NCI-H82 treated with DMSO at 0.1 percent for 48 hours (cell line): ENCODE data around the gene KLHL26.
"Not testable (repeated sequence)": the region's sequence is repeated elsewhere in the genome, so short reads cannot be mapped to it uniquely, and the experiment has no call there.

Source experiments
- DNase-seq: peaks from one replicate; lab custom pipeline; 2025; ENCODE audit not compliant: unreplicated experiment; lab: John Stamatoyannopoulos, UW

Gene KLHL26, protein sequence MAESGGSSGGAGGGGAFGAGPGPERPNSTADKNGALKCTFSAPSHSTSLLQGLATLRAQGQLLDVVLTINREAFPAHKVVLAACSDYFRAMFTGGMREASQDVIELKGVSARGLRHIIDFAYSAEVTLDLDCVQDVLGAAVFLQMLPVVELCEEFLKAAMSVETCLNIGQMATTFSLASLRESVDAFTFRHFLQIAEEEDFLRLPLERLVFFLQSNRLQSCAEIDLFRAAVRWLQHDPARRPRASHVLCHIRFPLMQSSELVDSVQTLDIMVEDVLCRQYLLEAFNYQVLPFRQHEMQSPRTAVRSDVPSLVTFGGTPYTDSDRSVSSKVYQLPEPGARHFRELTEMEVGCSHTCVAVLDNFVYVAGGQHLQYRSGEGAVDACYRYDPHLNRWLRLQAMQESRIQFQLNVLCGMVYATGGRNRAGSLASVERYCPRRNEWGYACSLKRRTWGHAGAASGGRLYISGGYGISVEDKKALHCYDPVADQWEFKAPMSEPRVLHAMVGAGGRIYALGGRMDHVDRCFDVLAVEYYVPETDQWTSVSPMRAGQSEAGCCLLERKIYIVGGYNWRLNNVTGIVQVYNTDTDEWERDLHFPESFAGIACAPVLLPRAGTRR

DNA sequence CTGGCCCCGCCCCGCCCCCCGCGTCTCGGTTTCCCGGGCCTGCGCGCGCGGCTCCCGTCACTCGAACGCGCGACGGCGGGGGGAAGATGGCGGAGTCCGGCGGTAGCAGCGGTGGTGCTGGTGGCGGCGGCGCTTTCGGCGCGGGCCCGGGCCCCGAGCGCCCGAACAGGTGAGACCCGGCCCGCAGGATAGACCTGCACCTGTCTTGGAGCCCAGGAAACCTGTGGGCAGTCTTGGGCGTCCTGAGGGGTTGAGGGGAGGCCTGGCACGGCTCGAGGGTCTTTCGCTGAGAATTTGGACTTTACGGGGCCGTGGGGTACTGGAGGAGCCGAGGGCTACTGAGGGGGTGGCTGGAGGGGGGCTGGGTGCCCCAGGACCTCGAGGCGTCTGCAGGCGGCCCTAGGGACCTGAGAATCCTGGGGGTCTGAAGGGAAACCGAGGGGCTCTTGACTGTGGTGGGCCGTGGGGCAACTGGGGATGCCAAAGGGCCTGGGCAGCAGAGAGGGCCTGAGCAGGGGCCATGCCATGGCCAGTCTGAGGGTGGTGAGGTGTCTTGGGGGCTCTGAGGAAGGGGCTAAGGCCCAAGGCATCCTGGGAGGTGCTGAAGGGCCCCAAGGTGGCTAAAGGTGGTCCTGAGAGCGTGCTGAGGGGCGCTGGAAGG is at the start of gene KLHL26:
Gene KLHL26 (plus strand): TSS at position 60 of the 661 bp plus-strand sequence. CDS start 27 bp downstream, at position 87.
- DNase-seq = no peak

DNA sequence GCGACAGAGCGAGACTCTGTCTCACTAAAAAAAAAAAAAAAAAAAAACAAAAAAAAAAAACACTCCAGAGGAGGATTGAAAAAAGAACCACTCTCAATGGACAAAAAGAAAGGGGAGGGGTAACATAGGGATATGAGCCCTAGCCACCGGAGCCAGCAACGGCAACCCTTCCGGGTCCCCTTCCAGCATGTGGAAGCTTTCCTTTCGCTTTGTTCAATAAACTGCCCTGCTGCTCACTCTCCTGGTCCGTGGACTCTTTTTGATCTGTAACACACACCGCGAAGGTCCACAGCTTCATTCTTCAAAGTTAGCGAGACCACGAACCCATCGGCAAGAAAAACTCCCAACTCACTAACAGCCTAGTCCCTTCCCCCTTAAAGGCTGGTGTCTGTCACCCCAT is 49.3 kb upstream of the KLHL26 start:
- no peak for DNase-seq

DNA sequence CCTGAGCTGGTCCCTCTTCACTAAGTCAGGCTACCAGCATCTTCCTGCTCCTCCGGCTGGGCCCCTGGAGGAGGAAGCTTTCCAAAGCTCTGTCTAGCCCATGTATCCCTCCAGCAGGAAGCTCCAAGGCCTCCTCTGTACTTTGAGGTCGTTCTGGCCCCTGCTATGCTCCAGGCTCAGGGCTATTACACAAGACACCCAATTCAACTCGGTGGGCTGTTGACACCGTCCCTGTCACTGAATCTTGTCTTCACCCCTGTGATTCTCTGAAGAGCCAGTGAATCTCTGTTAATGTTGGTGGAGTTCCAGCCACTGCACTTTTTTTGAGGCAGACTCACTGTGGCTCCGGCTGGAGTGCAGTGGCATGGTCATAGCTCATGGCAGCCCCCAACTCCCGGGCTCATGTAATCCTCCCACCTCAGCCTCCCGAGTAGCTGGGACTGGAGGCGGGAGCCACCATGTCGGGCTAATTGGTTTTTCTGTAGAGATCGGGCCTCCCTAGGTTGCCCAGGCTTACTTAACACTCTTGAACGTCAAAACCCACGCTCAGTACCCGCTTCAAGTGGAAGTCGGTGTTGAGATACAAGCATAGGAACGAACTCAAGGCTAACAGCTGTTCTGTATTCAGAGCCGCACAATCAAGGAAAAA is 48.7 kb upstream of the KLHL26 start:
- DNase-seq = no peak

DNA sequence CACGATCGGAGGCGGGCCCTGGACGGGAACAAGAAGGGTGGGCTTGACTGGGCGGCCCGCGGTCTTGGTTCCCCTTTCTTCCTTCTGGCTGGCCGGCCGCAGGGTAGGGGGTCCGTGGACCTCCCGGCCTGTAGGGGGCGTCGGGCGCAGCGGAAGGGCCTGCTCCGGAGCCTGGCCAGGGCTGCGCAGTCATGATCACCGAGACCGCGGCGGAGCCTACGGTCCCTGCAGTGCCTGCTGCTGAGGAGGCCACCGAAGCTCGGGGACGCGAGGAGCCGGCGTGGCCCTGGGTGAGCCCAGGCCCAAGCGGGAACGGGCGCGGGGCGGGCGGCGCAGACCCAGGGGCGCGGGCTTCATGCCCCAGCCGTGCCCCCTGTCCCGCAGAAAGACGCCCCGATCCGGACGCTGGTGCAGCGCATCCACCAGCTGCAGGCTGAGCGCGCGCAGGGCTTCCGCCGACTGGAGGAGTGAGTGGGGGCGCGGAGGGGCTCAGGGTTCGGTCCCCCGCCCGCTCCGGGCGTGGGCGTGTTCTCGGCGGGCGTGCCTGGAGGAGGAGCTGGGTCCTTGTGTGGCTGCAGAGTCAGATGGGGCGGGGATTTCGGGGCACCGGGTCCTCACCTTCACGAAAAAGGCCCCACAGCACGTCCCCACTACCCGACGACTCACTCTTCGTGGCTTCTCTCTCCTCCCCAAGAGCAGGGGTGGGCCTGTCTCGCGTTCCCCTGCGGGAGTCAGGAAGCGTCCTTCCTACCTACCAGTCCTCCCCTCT is 48.0 kb upstream of the KLHL26 start, which contains the start of gene REX1BD:
Gene REX1BD (plus strand): TSS at position 188 of the 769 bp plus-strand sequence. CDS start 4 bp downstream, at position 192.
- DNase-seq = peak; percentile 66

DNA sequence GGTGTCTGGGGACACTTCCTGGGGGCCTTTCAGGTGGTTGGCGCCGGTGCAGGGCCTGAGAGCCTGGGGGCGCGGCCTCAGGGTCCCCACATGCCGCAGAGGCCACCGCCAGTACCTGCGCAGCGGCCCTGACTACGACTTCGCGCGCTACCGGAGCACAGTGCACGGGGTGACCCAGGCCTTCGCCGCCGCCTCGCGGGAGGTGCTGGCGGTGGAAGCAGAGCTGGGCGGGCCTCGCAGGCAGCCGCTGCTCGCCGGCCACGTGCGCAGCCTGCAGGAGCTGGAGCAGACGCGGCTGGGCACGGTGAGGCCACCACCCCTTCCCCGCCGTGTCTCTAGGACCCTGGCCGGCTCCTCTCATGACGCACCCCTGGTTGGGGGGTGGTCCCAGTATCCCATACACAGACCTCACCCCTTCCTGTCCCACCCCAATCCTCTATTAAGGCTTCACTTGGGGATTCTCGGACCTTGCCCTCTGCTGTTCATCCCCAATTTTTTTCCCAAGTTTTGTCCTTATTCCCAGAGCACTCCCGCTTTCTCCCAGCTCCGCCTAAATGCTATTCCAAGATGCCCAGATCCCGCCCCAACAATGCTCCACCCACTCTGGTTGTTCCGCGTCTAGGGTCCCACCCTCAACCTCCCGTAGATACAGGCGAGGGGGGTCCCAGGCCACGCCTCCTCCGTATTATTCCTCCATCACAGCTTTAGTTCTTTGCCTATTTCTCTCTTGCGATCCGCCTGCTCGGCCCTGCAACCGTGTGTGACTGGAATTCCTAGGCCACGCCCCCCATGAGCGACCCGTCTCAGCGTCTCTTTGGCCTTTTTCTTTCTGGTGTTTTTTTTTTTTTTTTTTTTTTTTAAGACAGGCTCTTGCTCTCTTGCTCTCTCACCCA is 47.2 kb upstream of the KLHL26 start:
- DNase-seq = peak; percentile 95

DNA sequence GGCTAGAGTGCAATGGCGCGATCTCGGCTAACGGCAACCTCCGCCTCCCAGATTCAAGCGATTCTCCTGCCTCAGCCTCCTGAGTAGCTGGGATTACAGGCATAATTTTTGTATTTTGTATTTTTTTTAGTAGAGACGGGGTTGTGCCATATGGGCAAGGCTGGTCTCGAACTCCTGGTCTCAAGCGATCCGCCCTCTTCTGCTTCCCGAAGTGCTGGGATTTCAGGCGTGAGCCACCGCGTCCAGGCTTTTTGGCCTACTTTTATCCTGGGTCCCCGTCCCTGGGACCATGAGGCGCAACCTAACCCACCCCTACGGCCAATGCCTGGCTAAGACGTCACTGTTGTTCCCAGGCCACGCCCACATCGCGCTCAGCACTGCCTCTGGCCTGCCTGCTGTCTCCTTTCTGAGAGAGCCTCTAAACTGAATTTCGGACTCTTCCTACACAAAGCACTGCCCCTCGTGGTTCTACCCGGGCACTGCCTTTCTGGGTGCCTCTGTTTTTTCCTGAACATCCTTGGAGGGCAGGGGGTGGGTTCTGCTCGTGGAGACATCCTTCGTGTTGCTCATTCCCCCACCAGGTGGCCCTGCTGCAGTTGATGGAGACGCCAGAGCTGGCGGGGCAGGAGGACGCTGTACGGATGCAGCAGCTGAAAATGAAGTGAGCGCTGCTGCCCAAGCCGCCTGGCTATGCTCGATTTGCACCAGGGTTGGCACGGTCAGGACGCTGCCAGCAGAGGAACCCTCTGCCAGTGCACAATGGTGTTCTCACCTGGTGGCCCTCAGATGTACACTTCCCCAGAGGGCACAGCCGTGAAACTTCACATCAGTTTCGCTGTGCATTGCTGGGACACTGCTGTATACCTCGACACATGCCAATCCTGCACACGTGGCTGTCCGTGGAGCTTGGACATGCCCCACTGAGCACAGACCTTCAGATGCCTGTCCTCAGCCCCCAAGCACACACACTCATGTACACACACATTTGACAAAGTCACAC is 46.3 kb upstream of the KLHL26 start:
- DNase-seq = peak; percentile 97

DNA sequence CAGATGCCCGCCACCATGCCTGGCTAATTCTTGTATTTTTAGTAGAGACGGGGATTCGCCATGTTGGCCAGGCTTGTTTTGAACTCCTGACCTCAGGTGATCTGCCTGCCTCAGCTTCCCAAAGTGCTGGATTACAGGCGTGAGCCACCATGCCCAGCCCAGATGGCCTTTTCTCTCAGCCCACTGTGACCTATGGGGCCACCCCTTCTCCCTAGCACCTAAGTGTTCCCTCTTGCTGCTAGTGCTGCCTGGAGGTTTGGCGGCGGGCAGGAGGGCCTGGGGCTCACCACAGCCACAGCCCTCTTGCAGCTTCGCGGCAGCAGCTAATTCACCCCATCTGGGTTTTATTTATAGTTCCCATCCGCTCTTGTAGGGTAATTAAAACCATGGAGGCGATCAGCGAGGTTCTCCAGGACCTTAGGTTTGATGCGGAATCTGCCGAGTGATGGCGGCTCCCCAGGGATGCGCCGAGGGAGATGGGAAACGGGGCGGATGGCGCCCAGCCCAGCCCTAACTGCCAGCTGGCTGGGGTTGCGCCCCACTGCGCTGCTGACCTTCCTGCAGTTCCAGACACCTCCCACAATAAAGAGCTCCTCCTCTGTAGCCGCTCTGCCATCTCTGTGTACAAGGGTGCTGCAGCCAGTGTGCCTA is 45.0 kb upstream of the KLHL26 start:
- no peak for DNase-seq

DNA sequence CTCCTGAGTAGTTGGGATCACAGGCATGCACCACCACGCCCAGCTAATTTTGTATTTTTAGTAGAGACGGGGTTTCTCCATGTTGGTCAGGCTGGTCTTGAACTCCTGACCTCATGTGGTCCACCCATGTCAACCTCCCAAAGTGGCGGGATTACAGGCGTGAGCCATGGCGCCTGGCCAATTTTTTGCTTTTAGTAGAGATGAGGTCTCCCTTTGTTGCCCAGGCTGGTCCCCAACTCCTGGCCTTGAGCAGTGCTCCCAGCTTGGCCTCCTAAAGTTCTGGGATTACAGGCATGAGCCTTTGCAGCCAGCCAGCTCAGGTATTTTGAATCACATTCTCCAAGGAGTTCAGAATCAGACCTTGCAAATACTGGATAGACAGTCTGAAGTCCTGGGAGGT is 44.1 kb upstream of the KLHL26 start:
- DNase-seq = not testable (repeated sequence)

DNA sequence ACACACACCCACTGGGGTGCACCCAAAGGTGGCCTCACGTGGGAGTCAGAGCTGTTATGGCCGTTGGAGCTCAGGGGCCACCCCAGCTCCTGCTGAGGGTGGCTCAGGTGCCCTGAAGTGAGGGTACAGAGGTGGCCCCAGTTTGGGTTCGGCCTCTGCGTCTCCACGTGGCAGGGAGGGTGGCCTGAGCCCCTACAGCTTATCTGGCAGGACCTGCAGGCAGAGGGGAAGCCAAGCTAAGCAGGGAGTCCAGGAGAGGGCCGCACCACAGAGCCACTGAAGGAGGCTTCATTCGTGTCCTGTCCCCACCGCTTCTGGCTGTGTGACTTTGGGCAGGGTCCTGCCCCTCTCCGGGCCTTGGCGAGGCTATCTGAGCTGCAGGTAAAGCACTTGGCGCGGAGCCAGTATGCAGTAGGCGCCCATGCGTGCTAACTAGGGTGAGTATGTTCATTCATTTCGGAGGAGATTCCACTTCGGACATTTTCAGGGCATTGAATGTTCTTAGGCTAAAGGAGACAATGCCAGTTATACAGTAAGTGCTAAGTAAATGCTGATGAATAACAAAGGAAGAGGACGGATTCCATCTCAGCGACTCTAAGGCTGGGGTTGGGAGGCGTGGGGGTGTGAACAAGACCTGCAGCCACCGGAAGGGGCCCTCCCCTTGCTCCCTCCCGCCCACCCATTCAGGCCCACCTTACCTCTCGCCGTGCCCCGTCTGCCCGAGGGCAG is 43.3 kb upstream of the KLHL26 start:
- DNase-seq = no peak

DNA sequence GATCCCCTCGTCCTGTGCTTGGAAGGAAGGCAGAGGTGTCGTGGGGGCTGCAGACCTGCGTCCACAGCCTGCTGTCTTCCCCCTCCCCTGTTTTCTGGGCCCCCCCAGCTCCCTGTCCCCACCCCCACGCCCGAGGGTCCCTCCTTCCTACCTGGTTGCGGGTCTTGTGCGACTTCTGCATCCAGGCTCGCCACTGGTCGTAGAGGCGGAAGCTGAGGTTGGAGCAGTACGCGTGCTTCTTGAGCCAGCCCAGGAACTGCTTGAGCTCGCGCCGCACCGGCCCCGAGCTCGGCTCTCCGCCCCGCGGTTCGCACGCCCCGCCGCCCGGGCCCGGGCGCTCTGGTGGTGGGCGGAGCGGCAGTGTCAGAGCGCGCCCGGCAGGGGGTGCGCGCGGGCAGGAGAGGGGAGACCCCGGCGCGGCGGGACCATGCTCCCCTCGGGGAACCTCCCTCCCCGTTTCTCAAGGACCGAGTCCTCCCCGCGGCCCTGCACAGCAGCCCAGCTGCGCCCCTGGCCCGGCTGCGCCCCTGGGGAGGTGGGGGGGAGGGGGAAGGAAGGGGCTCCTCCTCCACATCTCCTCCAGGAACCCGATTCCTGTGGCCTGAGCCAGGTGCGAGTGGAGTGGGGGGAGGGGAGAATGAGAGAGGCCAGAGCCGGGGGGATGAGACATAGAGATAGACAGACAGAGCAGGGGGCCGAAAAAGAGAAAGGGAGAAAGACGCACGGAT is 42.6 kb upstream of the KLHL26 start:
- peak; percentile 56 for DNase-seq

DNA sequence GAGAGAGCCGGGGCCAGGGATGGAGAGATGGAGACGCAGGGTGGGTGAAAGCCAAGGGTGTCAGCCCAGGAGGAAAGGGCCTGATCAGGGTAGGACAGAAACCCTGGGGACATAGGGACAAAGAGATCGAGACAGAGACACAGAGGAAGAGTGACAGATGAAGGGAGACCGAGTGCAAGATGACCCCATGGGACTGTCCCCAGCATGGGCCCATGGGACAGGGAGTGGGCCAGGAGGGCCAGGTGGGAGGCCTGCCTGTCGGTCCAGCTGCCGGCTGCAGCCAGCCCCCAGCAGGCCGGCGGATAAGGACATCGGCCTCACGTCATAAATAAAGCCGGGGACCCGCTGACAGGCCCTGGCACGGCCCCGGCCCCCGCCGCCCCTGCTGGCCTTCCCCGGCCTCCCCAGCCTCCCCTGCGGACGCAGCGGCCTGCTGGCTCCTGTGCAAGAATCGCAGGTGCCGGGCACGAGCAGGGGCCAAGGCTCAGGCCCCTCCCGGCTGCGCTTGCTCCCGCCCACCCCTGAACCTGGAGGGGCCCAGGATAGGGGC is 41.9 kb upstream of the KLHL26 start:
- peak; percentile 56 for DNase-seq

DNA sequence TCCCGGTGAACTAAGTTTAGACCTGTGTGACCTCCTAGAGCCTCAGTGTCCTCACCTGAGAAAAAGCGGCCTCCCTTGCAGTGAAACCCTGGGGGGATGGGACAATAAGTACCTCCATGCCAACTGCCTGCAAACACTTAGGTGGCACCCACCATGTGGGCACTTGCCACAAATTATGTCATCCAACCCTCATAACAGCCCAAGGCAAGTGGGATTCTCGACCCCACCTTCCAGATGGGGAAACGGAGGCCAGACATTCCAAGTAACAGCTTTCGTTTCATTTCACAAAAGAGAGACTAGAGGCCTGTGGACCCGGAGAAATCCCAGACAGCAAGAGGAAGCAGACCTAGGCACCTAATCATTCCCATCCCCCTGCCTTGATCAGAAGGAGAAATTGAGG is 41.4 kb upstream of the KLHL26 start:
- DNase-seq = no peak

DNA sequence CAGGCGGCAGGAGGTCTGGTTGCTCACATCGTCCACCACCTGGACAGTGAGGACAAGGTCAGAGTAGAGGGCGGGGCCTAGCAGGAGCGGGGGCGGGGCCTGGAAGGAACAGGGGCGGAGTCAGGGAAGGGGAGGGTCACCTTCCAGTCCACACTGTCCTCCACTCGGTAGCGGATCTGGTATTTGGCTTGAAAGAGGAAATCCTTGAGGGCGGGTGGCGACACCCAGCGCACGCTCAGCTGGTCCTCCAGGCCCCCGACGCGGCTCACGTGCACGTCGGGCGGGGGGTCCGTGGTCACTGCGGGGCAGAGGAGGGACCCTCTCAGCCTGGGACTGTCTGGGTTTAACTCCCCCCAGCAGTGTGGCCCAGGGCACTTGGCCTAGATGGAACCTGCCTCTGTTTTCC is 40.1 kb upstream of the KLHL26 start:
- DNase-seq = peak; percentile 84

DNA sequence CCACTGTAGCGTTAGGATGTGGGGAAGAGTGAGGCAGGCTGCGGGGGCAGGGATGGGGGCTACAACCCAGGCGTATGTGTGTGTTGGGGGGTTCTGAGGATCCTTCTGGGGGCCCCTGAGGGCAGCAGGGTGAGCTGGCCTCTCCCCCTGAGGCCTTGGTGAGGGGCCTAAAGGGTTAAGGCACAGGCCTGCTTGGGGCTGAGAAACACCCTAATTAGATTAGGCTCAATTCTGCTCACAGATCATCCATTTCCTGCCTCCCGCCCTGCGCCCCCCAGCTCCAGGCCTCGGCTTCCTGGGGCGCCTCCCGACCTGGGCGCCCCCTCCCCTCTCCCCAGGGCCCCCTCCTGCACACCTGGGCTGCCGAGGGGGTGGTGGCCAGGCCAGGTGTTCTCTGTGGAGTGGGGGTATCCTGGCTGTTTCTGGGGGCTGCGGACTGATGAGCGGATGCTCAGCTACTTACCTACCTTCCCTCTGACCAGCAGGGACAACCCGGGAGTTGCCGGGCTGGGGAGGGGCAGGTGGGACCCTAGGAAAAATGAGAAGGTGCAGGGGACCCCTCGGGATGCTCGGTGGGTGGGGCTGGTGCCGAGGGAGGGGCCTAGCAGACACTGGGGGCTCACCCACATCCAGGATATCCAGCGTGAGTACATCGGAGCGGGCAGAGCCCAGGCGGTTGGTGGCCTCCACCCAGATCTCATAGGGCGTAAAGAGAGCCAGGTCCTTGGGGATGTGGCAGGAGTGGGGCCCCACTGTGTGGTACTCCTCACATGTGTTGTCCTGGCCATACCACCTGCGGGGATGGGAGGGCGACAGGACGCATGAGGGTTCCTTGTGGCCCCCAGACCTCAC is 38.8 kb upstream of the KLHL26 start:
- DNase-seq = peak; percentile 67

DNA sequence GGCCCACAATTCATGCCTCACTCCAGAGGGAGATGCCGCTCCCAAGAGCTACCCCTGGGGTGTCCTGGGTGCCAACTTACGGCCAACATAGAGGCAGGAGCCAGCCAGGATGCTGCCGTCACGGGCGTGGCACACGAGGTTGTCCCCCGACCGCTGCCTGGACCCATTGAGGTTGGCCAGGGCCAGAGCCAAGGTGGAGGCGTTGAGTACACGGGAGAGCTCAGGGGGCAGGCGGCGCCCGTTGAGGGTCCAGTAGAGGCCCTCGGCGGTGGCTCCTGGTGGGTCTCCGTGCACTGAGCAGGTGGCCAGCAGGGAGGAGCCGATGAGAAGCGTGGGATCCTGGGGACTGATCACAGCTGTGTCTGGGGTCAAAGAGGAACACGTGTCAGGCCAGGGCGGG is 37.3 kb upstream of the KLHL26 start:
- DNase-seq = no peak
